ENCODE results near the gene MATCAP1. TPM values are rescaled to one million over a fixed set of nuclear protein-coding genes. Genes with fewer than 3 reads are reported as not detected.
A peak's percentile ranks its signal among the peaks of the same experiment; 100 is the strongest.

The MATCAP1 gene
- total and polyA plus RNA-seq, 2 of the 4 experiments (the other 2 are of a cell fraction) = 8.2 to 43.9 TPM

DNA sequence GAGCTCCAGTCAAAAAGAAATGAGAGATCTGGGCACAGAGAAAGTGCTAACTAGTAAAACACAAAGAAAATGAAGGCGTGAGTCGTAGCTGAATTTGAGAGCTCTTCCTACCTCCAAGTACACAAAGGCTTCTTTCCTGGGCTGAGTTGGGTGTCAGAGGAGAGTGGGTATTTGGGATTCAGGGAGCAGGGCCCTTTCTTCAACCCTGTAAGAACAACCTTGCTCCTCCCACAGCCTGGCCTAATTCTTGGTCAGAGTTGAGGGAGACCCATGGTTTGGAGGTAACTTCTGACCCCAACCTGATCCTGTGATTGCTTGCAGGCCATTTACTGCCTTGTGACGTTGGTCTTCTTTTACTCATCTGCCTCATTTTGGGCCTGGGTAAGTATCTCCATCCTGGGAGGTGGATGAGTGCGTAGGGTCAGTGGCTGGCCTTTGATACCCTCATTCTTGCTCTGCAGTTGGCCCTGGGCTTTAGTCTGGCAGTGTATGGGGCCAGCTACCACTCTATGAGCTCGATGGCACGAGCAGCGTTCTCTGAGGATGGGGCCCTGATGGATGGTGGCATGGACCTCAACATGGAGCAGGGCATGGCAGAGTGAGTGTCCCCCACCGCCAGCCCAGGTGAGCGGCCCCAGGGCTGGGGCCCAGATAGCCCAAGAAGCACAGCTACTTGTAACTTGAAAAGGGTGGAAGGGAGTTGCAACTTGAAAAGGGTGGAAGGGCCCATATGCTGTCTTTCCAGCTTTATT is 44.4 kb upstream of the MATCAP1 start (continued):
- TF ChIP-seq RFX5 (IDR thresholded peaks at IDR 0.05; ENCODE audit: low read depth, low read length) = no peak

DNA sequence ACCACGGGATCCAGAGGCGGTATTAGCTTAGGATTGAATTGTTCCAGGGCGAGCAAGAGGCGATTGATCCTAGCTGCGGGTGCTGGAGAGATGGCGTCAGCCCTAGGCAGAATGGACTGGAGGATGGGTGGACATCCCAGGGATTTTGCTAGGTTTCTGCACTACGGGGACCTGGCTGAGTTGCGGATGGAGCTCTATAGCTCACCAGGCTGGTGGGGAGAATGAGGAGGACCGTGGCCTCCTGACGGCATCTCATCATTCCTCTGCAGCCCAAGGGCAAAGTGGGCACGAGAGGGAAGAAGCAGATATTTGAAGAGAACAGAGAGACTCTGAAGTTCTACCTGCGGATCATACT is 43.8 kb upstream of the MATCAP1 start:
- Histone ChIP-seq H3K27ac (ENCODE audit: insufficient read depth, low read length) (peak overlapping the region; percentile 87), H3K9me3 (ENCODE audit: control insufficient read depth, insufficient read depth, low read length) (no peaks in the 10 kb centered on the region), H3K4me2 (ENCODE audit: low read depth, low read length) (peak overlapping the region; percentile 81), H3K23ac (ENCODE audit: low read depth, low read length) (no peak overlapping the region), H3K18ac (ENCODE audit: low read depth, low read length) (no peak overlapping the region), H3K4me3 (ENCODE audit: insufficient read depth, low read depth, low read length) (peak overlapping the region; percentile 80), H4K20me1 (ENCODE audit: insufficient read depth, low read length) (peaks cover 7% of the 10 kb centered on the region; the same call in 1 of the 2 replicates), H3K14ac (replicated peaks; ENCODE audit: low read depth, low read length) (0 out of 2 replicates have a peak overlapping the region, but pooled peaks have one; percentile 82), H4K91ac (ENCODE audit: insufficient read depth, low read depth, low read length) (peak overlapping the region; percentile 8; the same call in 1 of the 2 replicates), H2BK20ac (ENCODE audit: low read depth, low read length) (no peak overlapping the region), H2BK15ac (ENCODE audit: low read depth, low read length) (no peak overlapping the region), H3K9ac (ENCODE audit: low read depth, low read length) (peak overlapping the region; percentile 89), H4K5ac (ENCODE audit: low read depth, low read length) (peak overlapping the region; percentile 78), H2AK5ac (ENCODE audit: low read depth, low read length) (peak overlapping the region; percentile 67), H2AK9ac (replicated peaks; ENCODE audit: low read depth, low read length, poor library complexity) (peak overlapping the region; percentile 100), H3K4ac (ENCODE audit: low read depth, low read length) (peak overlapping the region; percentile 90), H2AFZ (replicated peaks; ENCODE audit: low read length, poor library complexity) (peak overlapping the region; percentile 97), H3K27me3 (ENCODE audit: control insufficient read depth, insufficient read depth, low read length) (no peaks in the 10 kb centered on the region), H2BK5ac (ENCODE audit: low read depth, low read length, poor library complexity, severe bottlenecking) (peak overlapping the region; percentile 83), H3K56ac (ENCODE audit: extremely low read depth, insufficient read depth, low read length) (peak overlapping the region; percentile 63; the same call in 1 of the 2 replicates), H3K79me1 (ENCODE audit: low read depth in 1 of 2, low read length in 2 of 2) (peaks cover 23 to 61% of the 10 kb centered on the region in 2 experiments), H3K9me1 (ENCODE audit: insufficient read depth, low read length) (peaks cover 12% of the 10 kb centered on the region), H3K4me1 (ENCODE audit: control insufficient read depth, insufficient read depth, low read length) (peaks cover 12% of the 10 kb centered on the region), H2BK120ac (ENCODE audit: low read depth, low read length) (no peak overlapping the region), H4K8ac (ENCODE audit: low read depth in 2 of 2, low read length in 2 of 2) (peak overlapping the region; percentile 12 to 98), H3K36me3 (ENCODE audit: control insufficient read depth, insufficient read depth, low read length) (peaks cover 43% of the 10 kb centered on the region)
- intact Hi-C loops (cut with micrococcal nuclease) = loop anchor here (1.0 kb wide), 1 partner anchor 19 kb away; no protein-coding TSS in a partner anchor
- DNase-seq (no peak), ATAC-seq (ENCODE audit: low read depth) (no peak)
- no TSS peak for BruUV-seq (replicated peaks)
- POLR2A ChIA-PET (ENCODE audit: unreplicated experiment) = interaction anchor here (0.6 to 1.4 kb wide), 3 partner anchors 14 to 169 kb away, joined by 3 to 5 read pairs (median 3); no protein-coding TSS in a partner anchor
- WGBS, 2 experiments (ENCODE audit: extremely low coverage in 2 of 2, insufficient read length in 1 of 2) = 0% methylated on average over 4 of the region's 12 CpGs; no CpG with 5 or more reads in 1 of the 2 experiments
- TF ChIP-seq FOS (IDR thresholded peaks at IDR 0.05; ENCODE audit: low read depth, low read length) (no peak), POLR2A (IDR thresholded peaks at IDR 0.05; ENCODE audit: low read depth, low read length) (no peak), RFX5 (IDR thresholded peaks at IDR 0.05; ENCODE audit: low read depth, low read length) (no peak), NFE2L2 (IDR thresholded peaks at IDR 0.05; ENCODE audit: low read depth, low read length) (no peak)
- in situ Hi-C loops (cut with MboI; ENCODE audit: low sequenced_read_pairs) = no loop called here
- dilution Hi-C loops (cut with HindIII; ENCODE audit: low sequenced_read_pairs, unreplicated experiment) = no loop called here
- CTCF ChIA-PET = interaction anchor here (0.6 kb wide), 1 partner anchor 127 kb away, joined by 3 read pairs; no protein-coding TSS in a partner anchor

Measured in IMR-90 (cell line).